PFSK-1 (cell line): ENCODE results near the gene SAG.

Experiments
- POLR2AphosphoS5 ChIP-seq: IDR thresholded peaks from 2 replicates; pipeline ENCODE4 v1.6.1; 2012; ENCODE audit warnings: low read depth, mild to moderate bottlenecking, control low read depth, low read length, moderate library complexity
- TAF1 ChIP-seq: IDR thresholded peaks from 2 replicates; pipeline ENCODE4 v1.6.1; 2012; ENCODE audit warnings: low read length, control low read depth, borderline replicate concordance; ENCODE audit not compliant: insufficient read depth
- TF ChIP-seq, protein P1 (sequence below), 2 experiments: IDR thresholded peaks; 2 replicates each; pipeline versions ENCODE4 v1.6.1 to v1.8.0; 2011 to 2012; ENCODE audit warnings: low read depth in 2 of 2, low read length in 2 of 2, control low read depth in 1 of 2, inconsistent platforms in 1 of 2, mild to moderate bottlenecking in 1 of 2, moderate library complexity in 1 of 2; ENCODE audit not compliant: insufficient read depth in 1 of 2

DNA sequence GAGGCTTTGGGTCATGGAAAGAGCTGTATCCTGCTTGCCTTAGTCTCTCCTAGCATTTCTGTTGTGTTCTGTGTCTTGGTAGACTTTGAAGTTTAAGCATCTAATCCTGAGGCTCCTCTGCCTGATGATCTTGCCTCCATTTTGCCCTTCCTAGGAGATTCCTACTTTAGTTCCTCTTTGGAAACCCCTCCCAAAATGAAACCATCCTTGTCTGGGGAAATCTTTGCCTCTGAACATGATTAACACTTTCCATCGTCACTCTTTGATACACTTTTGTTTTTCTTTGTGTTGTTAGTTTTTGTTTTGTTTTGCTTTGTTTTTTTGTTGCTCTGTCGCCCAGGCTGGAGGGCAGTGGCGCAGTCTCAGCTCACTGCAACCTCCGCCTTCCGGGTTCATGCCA lies 47.0 kb upstream of the SAG start:
- TF ChIP-seq TAF1: no peak
- no peak for TF ChIP-seq POLR2AphosphoS5
- TF ChIP-seq, protein P1, sequence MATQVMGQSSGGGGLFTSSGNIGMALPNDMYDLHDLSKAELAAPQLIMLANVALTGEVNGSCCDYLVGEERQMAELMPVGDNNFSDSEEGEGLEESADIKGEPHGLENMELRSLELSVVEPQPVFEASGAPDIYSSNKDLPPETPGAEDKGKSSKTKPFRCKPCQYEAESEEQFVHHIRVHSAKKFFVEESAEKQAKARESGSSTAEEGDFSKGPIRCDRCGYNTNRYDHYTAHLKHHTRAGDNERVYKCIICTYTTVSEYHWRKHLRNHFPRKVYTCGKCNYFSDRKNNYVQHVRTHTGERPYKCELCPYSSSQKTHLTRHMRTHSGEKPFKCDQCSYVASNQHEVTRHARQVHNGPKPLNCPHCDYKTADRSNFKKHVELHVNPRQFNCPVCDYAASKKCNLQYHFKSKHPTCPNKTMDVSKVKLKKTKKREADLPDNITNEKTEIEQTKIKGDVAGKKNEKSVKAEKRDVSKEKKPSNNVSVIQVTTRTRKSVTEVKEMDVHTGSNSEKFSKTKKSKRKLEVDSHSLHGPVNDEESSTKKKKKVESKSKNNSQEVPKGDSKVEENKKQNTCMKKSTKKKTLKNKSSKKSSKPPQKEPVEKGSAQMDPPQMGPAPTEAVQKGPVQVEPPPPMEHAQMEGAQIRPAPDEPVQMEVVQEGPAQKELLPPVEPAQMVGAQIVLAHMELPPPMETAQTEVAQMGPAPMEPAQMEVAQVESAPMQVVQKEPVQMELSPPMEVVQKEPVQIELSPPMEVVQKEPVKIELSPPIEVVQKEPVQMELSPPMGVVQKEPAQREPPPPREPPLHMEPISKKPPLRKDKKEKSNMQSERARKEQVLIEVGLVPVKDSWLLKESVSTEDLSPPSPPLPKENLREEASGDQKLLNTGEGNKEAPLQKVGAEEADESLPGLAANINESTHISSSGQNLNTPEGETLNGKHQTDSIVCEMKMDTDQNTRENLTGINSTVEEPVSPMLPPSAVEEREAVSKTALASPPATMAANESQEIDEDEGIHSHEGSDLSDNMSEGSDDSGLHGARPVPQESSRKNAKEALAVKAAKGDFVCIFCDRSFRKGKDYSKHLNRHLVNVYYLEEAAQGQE (IDR thresholded peaks at IDR 0.05; ENCODE audit: insufficient read depth in 1 of 2, low read depth in 2 of 2, low read length in 2 of 2): no peak
